Tibial nerve (tissue), 4 donors: ENCODE data around the gene ZNF467. TPM values are rescaled to one million over a fixed set of nuclear protein-coding genes. Genes with fewer than 3 reads are reported as not detected.

ENCODE experiments used
- DNase-seq, 2 donors: peaks; one replicate each; pipeline ENCODE4 v3.0.0-alpha.2; 2019; ENCODE audit warnings: low spot score in 2 of 2
- H3K27ac ChIP-seq, 4 donors: fragments of 200-600 bp; sonication (generic) in 3 of 4; one replicate each; pipeline ENCODE4 v1.5.1; 2017 to 2019; ENCODE audit warnings: mild to moderate bottlenecking in 1 of 4
- H3K27me3 ChIP-seq, 2 donors: fragments of 200-600 bp; sonication (generic) in 1 of 2; one replicate each; pipeline versions ENCODE4 v1.5.1 to v1.6.0; 2017 to 2019
- H3K36me3 ChIP-seq, 3 donors: fragments of 200-600 bp; sonication (generic); one replicate each; pipeline ENCODE4 v1.5.1; 2018 to 2019
- H3K4me1 ChIP-seq, 4 donors: fragments of 200-600 bp; sonication (generic) in 3 of 4; one replicate each; pipeline ENCODE4 v1.5.1; 2017 to 2019
- H3K4me3 ChIP-seq, 4 donors: fragments of 200-600 bp; sonication (generic) in 3 of 4; one replicate each; pipeline ENCODE4 v1.5.1; 2017 to 2019; ENCODE audit warnings: mild to moderate bottlenecking in 1 of 4, moderate library complexity in 1 of 4
- H3K9me3 ChIP-seq, 4 donors: fragments of 200-600 bp; sonication (generic) in 3 of 4; one replicate each; pipeline ENCODE4 v1.5.1; 2017 to 2019
- CTCF ChIP-seq, 5 experiments: fragments of 200-600 bp in 3 of 5; fragments of 450-650 bp in 2 of 5; sonication (generic) in 3 of 5; IDR thresholded peaks; one replicate each; pipeline ENCODE4 v1.5.1; 2016 to 2019; ENCODE audit warnings: antibody characterized with exemption in 5 of 5, mild to moderate bottlenecking in 3 of 5, moderate library complexity in 2 of 5
- EP300 ChIP-seq, 2 donors: sonication (generic); formaldehyde crosslinking; IDR thresholded peaks; one replicate each; pipeline ENCODE4 v1.6.1; 2017; ENCODE audit warnings: antibody characterized with exemption in 2 of 2, mild to moderate bottlenecking in 1 of 2
- POLR2A ChIP-seq, 2 donors: fragments of 450-650 bp; IDR thresholded peaks; one replicate each; pipeline ENCODE4 v1.6.1; 2017; ENCODE audit warnings: antibody characterized with exemption in 2 of 2, mild to moderate bottlenecking in 2 of 2, moderate library complexity in 2 of 2
- WGBS, 2 donors: methylation state at CpG; one replicate each; pipeline ENCODE4 v1.1.5; 2018; 5-methylcytosine and 5-hydroxymethylcytosine counted together
- total RNA-seq, 4 donors: library from RNA; depleted of rRNA; stranded (reverse); fragments of >200 nt; gene quantifications; one replicate each; pipeline ENCODE4 v1.1.0, GENCODE V29; 2016

ZNF467 gene
- total RNA-seq, 4 donors from 2014 or later = 3.3 to 15.9 (median 5.5) TPM

GRCh38 chr7:149733924-149734790, 39.2 kb downstream of the ZNF467 start:
- peaks cover 0 to 9% of the 10 kb centered on the region in 2 donors for H3K27me3 ChIP-seq
- no peak for DNase-seq
- peaks cover 0 to 58% (median 0%) of the 10 kb centered on the region in 3 donors for H3K36me3 ChIP-seq
- no peaks in the 10 kb centered on the region for H3K4me1 ChIP-seq
- H3K4me3 ChIP-seq = no peak overlapping the region
- no peak for TF ChIP-seq EP300 (IDR thresholded peaks at IDR 0.05)
- TF ChIP-seq POLR2A (IDR thresholded peaks at IDR 0.05) = no peak
- no peak for TF ChIP-seq CTCF (IDR thresholded peaks at IDR 0.05)
- H3K27ac ChIP-seq = no peak overlapping the region
- WGBS, 2 donors = 76 to 80% methylated on average over 15 to 20 of the region's 20 CpGs
- no peaks in the 10 kb centered on the region for H3K9me3 ChIP-seq

- H3K4me3 ChIP-seq = no peak overlapping the region
- no peaks in the 10 kb centered on the region for H3K4me1 ChIP-seq
- no peaks in the 10 kb centered on the region for H3K9me3 ChIP-seq
- H3K27ac ChIP-seq = no peak overlapping the region
- TF ChIP-seq CTCF (IDR thresholded peaks at IDR 0.05) = no peak
- TF ChIP-seq EP300 (IDR thresholded peaks at IDR 0.05) = no peak
- no peak for TF ChIP-seq POLR2A (IDR thresholded peaks at IDR 0.05)
- H3K36me3 ChIP-seq = peaks cover 0 to 67% (median 0%) of the 10 kb centered on the region in 3 donors
- WGBS, 2 donors = 89 to 94% methylated on average over 22 to 25 of the region's 30 CpGs
- no peak for DNase-seq
- H3K27me3 ChIP-seq = peaks cover 0 to 3% of the 10 kb centered on the region in 2 donors
Measured at GRCh38 chr7:149733131-149733923, 40.1 kb downstream of the ZNF467 start.

GRCh38 chr7:149732611-149733010, 40.8 kb downstream of the ZNF467 start:
- Histone ChIP-seq H3K27ac (no peak overlapping the region), H3K36me3 (peaks cover 0 to 74% (median 6%) of the 10 kb centered on the region in 3 donors), H3K4me1 (no peaks in the 10 kb centered on the region), H3K4me3 (no peak overlapping the region), H3K27me3 (peaks cover 0 to 3% of the 10 kb centered on the region in 2 donors), H3K9me3 (no peaks in the 10 kb centered on the region)
- TF ChIP-seq POLR2A (IDR thresholded peaks at IDR 0.05) (no peak), EP300 (IDR thresholded peaks at IDR 0.05) (no peak), CTCF (IDR thresholded peaks at IDR 0.05) (no peak)
- 88 to 89% methylated on average over 5 to 7 of the region's 7 CpGs for WGBS, 2 donors
- DNase-seq = no peak

DNA sequence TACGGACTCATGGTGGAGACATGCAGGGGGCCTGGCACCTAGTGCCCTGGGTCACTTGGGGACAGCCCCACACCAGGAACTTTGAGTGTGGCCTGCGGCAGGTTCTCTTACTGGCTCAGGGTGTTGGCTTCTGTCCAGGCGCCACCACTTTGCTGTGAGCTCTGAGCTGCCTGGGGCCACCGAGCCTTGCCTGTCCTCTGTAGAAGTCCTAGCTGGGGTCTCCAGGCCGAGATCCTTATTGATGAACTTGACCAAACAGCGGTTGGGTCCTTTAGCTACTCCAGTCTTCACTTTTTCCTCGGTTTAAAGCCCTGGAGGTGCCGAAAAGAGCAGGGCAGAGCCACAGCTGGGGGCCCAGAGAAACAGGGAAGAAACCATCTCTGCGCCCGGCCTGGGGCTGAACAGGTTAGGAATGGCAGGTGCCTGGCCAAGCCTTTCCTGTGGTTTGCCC, 41.3 kb downstream of the ZNF467 start:
- H3K9me3 ChIP-seq = no peaks in the 10 kb centered on the region
- TF ChIP-seq CTCF (IDR thresholded peaks at IDR 0.05) = no peak
- no peak for TF ChIP-seq EP300 (IDR thresholded peaks at IDR 0.05)
- TF ChIP-seq POLR2A (IDR thresholded peaks at IDR 0.05) = no peak
- peaks cover 0 to 79% (median 6%) of the 10 kb centered on the region in 3 donors for H3K36me3 ChIP-seq
- H3K4me3 ChIP-seq = no peak overlapping the region
- WGBS, 2 donors = 83 to 88% methylated on average over 9 to 10 of the region's 10 CpGs
- DNase-seq = no peak
- H3K4me1 ChIP-seq = no peaks in the 10 kb centered on the region
- H3K27me3 ChIP-seq = no peaks in the 10 kb centered on the region
- H3K27ac ChIP-seq = no peak overlapping the region
